Erythroblast (primary cell): ENCODE measurements around the gene PTCH1.

ENCODE experiments used
- DNase-seq, 2 experiments: peaks; one replicate each; lab custom pipeline; 2025; lab: John Stamatoyannopoulos, UW
- GATA1 ChIP-seq: IDR thresholded peaks from 2 replicates; pipeline ENCODE4 v1.6.1; 2011; ENCODE audit warnings: low read depth, mild to moderate bottlenecking, control low read depth, low read length, moderate library complexity
- POLR2A ChIP-seq: IDR thresholded peaks from 2 replicates; pipeline ENCODE4 v1.6.1; 2011; ENCODE audit warnings: mild to moderate bottlenecking, low read length

PTCH1 gene

DNA sequence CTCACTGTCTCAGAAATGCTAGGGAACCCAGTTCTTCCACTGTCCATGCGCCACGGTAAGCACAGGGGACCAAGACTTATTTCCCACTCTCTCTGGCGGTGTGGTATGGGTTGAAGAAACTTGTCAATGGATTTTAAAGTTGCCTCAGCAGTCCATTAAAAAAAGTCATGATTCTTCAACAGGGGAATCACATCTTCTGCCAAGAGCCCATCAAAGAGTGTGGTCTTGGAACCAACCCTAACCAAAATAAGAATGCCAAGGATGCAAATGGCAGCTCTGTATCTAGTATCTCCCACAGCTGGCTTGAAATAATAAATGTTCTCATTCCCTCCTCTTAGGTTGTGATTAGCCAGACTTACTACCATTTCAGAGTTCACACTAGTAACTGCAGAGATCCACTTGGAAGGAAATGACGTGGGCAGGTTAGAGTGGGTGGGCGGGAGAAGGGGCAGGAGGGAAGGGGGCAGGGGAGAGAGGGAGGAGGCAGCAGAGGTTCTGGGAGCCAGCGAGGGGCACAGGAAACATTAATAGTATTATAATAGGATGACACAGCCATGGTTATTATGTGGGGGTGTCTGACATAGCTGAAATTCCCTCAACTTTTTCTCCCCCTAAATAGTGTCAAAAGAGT, 17.6 kb downstream of the PTCH1 start:
- TF ChIP-seq GATA1 (no peak), POLR2A (no peak)
- DNase-seq: no peak

DNA sequence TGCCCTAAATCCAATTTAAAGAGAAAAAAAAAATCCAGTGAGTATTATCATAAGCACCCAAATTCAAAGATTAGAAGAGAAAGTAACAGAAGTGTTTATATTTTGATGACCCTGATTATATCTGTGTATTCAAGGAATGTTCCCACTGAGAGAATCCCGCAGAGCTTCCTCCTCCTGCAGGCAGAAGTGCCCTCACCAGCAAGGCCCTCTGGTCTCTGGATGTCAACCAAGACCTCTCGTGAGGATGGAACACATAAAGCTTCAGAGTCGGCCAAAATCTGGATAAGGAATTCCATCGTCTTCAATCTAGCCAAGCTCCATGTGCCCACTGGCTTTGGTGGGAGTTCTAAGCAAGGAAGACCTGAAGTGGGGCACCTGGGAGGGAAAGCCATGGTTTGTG, 18.1 kb downstream of the PTCH1 start:
- no peak for DNase-seq
- TF ChIP-seq GATA1: no peak
- TF ChIP-seq POLR2A: no peak

GRCh38 chr9:95497772-95498171, 19.0 kb downstream of the PTCH1 start:
- no peak for TF ChIP-seq POLR2A
- no peak for TF ChIP-seq GATA1
- DNase-seq: no peak

DNA sequence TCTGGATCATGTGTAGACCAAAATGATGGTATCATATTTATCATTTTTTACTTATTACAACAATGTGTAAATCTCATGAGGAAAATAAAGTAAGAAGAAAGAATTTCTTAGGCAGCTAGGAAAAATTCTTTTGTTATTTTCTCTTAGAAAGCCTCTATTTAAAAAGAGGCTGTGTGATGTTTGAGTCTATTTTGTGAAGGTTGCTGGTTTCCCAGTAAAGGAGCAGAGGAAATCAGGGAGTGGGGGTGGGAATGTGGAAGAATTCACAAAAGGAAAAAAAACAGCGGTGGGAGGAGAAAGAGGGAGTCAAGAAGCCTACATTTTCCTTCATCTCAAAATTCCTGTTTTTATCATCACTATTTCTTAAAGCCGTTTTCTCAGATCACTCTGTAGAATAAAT, 20.1 kb downstream of the PTCH1 start:
- TF ChIP-seq GATA1: no peak
- TF ChIP-seq POLR2A: no peak

DNA sequence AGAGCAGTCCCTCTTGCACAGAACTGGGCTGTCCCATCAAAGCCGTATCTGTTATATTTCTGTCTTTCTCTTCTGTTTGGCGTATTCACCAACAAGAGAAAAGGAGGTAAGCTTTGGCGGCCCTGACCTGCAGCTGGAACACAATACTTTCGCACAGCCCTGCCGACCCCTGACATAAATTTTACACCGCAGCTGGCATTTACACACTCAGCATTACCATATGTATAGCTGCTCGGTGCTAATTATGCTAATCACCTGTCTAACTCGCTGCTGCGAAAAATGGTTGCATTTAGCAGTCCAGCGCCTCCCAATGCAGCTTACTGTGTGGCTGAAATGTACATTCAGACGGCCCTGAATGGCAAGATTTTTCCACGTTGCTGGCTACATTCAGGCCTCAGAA, 20.8 kb downstream of the PTCH1 start:
- TF ChIP-seq POLR2A: no peak
- TF ChIP-seq GATA1: no peak
- DNase-seq: no peak

More for the DNA sequence above, 20.1 kb downstream of the PTCH1 start:
- DNase-seq: no peak

- DNase-seq: no peak
- TF ChIP-seq GATA1 (no peak), POLR2A (no peak)
Observed at GRCh38 chr9:95495529-95495928, 21.2 kb downstream of the PTCH1 start.

DNA sequence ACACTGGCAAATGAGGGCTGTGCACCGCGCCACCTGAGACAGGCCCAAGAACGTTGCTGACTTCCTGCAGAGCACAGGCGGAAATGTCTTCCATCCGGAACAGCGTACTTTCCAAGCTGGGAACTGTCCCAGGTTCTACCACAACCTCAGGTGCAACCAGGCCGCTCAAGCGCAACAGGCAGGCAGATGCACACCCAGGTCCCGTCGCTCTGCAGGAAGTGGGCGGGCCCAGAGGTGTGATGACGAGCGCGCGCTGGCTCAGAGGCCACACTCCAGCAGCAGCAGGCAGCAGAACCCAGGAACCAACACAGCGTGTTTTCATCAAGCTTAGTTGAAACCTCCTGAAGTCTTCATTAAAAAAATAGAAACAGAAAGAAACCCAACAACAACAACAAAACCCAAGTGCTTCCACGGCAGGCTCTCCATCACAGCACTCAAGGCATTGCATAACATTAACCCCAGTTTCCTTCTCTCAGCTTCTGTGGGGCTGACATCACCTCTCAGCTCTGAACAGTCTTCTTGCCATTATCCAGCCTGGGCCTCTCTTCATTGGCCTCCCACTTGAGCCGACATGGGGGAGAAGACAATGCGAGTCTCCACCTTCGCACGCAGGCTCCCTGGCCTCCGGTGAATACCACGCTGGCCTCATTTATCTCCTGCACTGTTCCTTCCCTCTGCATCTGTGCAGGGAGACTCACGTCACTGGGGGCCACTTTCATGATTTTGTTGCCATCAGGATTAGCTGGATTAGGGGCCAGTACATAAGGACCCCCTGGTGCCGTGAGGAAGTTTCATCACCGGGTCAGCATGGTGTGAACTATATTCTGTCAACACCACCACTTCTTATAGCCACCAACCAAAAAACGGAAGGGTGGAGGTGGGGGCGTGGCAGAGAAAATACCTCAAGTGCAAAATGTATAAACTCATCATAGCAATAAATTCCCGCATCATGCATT, 22.1 kb downstream of the PTCH1 start:
- no peak for TF ChIP-seq GATA1
- no peak for TF ChIP-seq POLR2A
- DNase-seq: no peak

GRCh38 chr9:95494022-95494415, 22.8 kb downstream of the PTCH1 start:
- DNase-seq: no peak
- TF ChIP-seq GATA1 (no peak), POLR2A (no peak)

DNA sequence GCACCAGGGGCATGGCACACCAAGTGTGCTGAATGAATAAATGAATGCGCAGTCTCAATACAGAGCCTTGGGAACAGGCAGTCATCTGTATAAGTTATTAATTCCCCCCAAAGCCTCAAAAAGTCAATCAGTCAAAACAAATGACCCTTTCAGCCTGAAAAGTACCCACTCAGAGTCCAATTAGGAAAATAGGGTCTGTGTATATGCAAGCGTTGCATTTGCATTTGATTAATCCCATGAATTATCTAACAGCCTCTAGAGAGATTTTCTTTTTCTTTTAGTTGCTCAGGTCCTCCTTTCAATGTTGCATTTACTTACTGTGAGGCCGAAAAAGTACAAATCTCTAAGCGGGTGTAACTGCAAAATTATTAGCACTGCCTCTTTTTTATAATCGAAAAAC, 23.4 kb downstream of the PTCH1 start:
- TF ChIP-seq POLR2A: no peak
- no peak for TF ChIP-seq GATA1
- DNase-seq: no peak

GRCh38 chr9:95491543-95492320, 25.0 kb downstream of the PTCH1 start:
- TF ChIP-seq POLR2A: no peak
- TF ChIP-seq GATA1: no peak
- DNase-seq: no peak

GRCh38 chr9:95488954-95489353, 27.8 kb downstream of the PTCH1 start:
- TF ChIP-seq POLR2A (no peak), GATA1 (no peak)

DNA sequence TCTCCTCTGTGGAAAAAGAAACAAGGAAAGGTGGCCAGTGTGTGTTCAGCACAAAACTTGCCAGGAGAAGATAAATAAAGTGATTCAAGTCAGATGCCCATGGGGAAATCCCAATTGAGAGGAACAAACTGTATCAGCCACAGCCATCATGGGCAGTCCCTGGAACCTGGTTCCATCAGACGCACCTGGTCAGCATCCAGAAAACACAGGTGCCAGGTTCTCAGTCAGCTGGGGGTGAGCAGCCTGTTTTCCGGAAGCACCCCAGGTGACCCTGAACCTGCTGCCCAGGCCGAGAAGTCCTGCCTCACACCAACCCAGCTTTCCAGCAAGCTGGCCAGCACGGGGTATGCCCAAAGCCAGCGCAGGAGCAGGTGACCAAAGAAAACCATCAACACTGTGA, 30.5 kb downstream of the PTCH1 start:
- no peak for TF ChIP-seq POLR2A
- no peak for TF ChIP-seq GATA1
- no peak for DNase-seq

More at GRCh38 chr9:95488954-95489353, 27.8 kb downstream of the PTCH1 start:
- no peak for DNase-seq

DNA sequence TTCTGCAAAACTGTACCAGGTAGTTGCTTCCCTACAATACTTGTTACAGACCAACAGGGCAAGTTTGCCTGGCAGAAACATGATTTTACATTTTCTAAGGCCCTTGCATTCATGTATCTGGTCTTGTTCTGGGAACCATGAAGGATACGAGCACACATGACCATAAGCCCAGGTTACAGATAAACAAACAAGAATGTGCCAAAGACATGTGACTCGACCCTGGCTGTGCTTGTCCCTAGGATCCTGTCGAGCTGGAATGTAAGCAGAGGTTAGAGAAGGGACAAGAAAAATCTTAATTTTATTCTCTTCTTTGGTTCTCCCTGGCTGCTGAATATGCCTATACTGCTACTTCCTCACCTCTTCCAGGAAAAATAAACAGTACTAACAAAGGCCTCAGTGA, 32.5 kb downstream of the PTCH1 start:
- DNase-seq: no peak
- TF ChIP-seq POLR2A (no peak), GATA1 (no peak)
